Fibroblast of mammary gland (primary cell): ENCODE measurements around the gene RAB40B.

Source experiments
- DNase-seq: peaks from one replicate; pipeline ENCODE4 v3.0.0-alpha.2; 2010; ENCODE audit warnings: low read depth
- H3K4me3 ChIP-seq: 2 replicates; pipeline ENCODE4 v1.5.1; 2011; ENCODE audit warnings: low read depth, mild to moderate bottlenecking, low read length, moderate library complexity; ENCODE audit not compliant: control insufficient read depth
- CTCF ChIP-seq: conservative IDR thresholded peaks from 2 replicates; pipeline ENCODE4 v1.5.1; 2011; ENCODE audit warnings: low read depth, low read length, inconsistent platforms; ENCODE audit not compliant: control insufficient read depth, insufficient read depth

Gene RAB40B

GRCh38 chr17:82630212-82630611, 68.3 kb downstream of the RAB40B start:
- TF ChIP-seq CTCF, result no peak
- DNase-seq, result no peak
- H3K4me3 ChIP-seq, result no peak overlapping the region

DNA sequence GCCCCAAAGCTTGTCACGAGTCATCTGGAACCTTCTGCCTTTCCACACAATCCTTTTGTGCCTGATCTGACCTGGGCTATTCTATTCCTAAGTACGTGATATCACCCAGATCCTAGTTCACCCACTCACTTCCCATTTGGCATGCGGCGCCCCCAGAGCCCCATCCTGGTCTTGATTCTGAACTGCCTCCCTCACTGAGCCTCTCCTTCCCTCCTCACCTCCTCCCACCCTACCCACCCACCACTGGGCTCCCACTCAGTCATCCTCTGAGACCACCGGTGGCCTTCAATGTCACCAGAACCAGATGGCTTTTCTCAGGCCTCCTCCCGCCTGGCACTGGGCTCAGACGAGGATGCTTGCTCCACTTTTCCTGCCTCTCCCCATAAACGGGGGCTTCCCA, 68.8 kb downstream of the RAB40B start:
- no peak for DNase-seq
- no peak for TF ChIP-seq CTCF

DNA sequence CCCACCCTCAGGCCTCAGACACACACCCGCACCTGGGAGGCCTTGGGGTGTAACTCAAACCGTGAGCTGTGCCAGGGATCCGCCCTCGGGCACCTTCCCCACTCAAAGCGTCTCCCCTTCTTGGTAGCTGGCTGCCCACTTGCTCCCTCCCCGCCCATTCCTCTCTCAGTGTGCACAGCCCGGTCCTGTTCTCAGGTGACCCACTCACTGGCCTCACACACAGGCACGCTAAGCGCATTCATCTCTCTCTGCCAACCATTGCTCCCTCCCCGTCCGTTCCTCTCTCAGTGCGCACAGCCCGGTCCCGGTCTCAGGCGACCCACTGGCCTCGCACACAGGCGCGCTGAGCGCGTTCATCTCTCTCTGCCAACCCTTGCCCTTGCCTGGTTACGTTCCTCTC, 71.1 kb downstream of the RAB40B start:
- no peak for TF ChIP-seq CTCF
- DNase-seq, result no peak
- no peak overlapping the region for H3K4me3 ChIP-seq

More for the DNA sequence above, 68.8 kb downstream of the RAB40B start:
- H3K4me3 ChIP-seq, result no peak overlapping the region

DNA sequence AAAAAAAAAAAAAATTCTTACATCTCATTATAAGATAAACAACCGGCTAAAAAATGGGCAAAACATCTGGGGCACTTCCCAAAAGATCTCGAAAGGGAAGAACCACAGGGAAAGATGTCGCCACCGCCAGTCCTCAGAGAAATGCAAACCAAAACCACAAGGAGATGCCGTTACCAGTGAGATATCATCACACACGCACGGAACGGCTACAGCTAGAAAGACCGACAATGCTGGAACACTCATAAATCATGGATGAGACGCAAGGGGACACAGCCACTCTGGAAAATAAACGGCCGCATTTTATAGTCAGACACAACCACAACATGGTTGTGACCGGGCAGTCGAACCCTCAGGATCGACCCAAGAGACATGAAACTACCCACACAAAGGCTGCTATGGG, 74.8 kb downstream of the RAB40B start:
- H3K4me3 ChIP-seq, result no peak overlapping the region
- no peak for TF ChIP-seq CTCF
- DNase-seq, result no peak

- H3K4me3 ChIP-seq, result no peak overlapping the region
- DNase-seq, result no peak
- TF ChIP-seq CTCF, result no peak
These were observed 78.9 kb downstream of the RAB40B start for GRCh38 chr17:82619641-82620040.

GRCh38 chr17:82619211-82619610, 79.3 kb downstream of the RAB40B start:
- H3K4me3 ChIP-seq, result no peak overlapping the region
- DNase-seq, result no peak
- TF ChIP-seq CTCF, result no peak

- H3K4me3 ChIP-seq, result no peak overlapping the region
- no peak for TF ChIP-seq CTCF
- no peak for DNase-seq
These were observed 82.3 kb downstream of the RAB40B start for GRCh38 chr17:82616021-82616711.
